Measurements from ENCODE around the gene IMPA2.
"Not testable (repeated sequence)": the region's sequence is repeated elsewhere in the genome, so short reads cannot be mapped to it uniquely, and the experiment has no call there.

IMPA2 gene

GRCh38 chr18:11940956-11941355 is 40.4 kb upstream of the IMPA2 start:
- Histone ChIP-seq H3K36me3 (ENCODE audit: insufficient read depth, low read length) (no peaks in the 10 kb centered on the region), H3K27me3 (ENCODE audit: insufficient read depth, low read length, poor library complexity) (no peaks in the 10 kb centered on the region), H3K9me3 (ENCODE audit: insufficient read depth, low read length, severe bottlenecking) (no peaks in the 10 kb centered on the region), H3K4me1 (ENCODE audit: insufficient read depth, low read length) (no peaks in the 10 kb centered on the region), H3K4me3 (ENCODE audit: low read depth in 1 of 2, low read length in 2 of 2) (no peak overlapping the region), H4K20me1 (ENCODE audit: insufficient read depth, low read length) (no peaks in the 10 kb centered on the region), H3K27ac (ENCODE audit: low read length) (no peak overlapping the region), H2AFZ (ENCODE audit: low read depth, low read length) (no peak overlapping the region), H3K79me2 (ENCODE audit: insufficient read depth, low read length) (no peaks in the 10 kb centered on the region), H3K9ac (ENCODE audit: low read depth, low read length) (no peak overlapping the region), H3K4me2 (ENCODE audit: insufficient read depth, low read length) (no peak overlapping the region)
- DNase-seq = no peak
- no peak for ATAC-seq (ENCODE audit: insufficient read depth, low read depth)
- TF ChIP-seq EZH2 (IDR thresholded peaks at IDR 0.05; ENCODE audit: borderline replicate concordance, low read depth, low read length, severe bottlenecking) (no peak), CTCF (IDR thresholded peaks at IDR 0.05; ENCODE audit: borderline replicate concordance, extremely low read depth, low read length, poor library complexity, severe bottlenecking) (no peak)

- TF ChIP-seq EZH2 (IDR thresholded peaks at IDR 0.05; ENCODE audit: borderline replicate concordance, low read depth, low read length, severe bottlenecking) = no peak
- TF ChIP-seq CTCF (IDR thresholded peaks at IDR 0.05; ENCODE audit: borderline replicate concordance, extremely low read depth, low read length, poor library complexity, severe bottlenecking) = no peak
- no peak overlapping the region for H3K4me3 ChIP-seq (ENCODE audit: low read depth in 1 of 2, low read length in 2 of 2)
- no peak overlapping the region for H3K27ac ChIP-seq (ENCODE audit: low read length)
- no peaks in the 10 kb centered on the region for H3K36me3 ChIP-seq (ENCODE audit: insufficient read depth, low read length)
- DNase-seq = no peak
- H3K27me3 ChIP-seq (ENCODE audit: insufficient read depth, low read length, poor library complexity) = no peaks in the 10 kb centered on the region
- no peak for ATAC-seq (ENCODE audit: insufficient read depth, low read depth)
- H3K79me2 ChIP-seq (ENCODE audit: insufficient read depth, low read length) = no peaks in the 10 kb centered on the region
- no peak overlapping the region for H2AFZ ChIP-seq (ENCODE audit: low read depth, low read length)
- no peaks in the 10 kb centered on the region for H3K9me3 ChIP-seq (ENCODE audit: insufficient read depth, low read length, severe bottlenecking)
- H3K4me1 ChIP-seq (ENCODE audit: insufficient read depth, low read length) = no peaks in the 10 kb centered on the region
- no peak overlapping the region for H3K4me2 ChIP-seq (ENCODE audit: insufficient read depth, low read length)
- no peaks in the 10 kb centered on the region for H4K20me1 ChIP-seq (ENCODE audit: insufficient read depth, low read length)
- H3K9ac ChIP-seq (ENCODE audit: low read depth, low read length) = no peak overlapping the region
Measured at GRCh38 chr18:11943551-11943950, 37.8 kb upstream of the IMPA2 start.

- no peak overlapping the region for H3K4me2 ChIP-seq (ENCODE audit: insufficient read depth, low read length)
- TF ChIP-seq CTCF (IDR thresholded peaks at IDR 0.05; ENCODE audit: borderline replicate concordance, extremely low read depth, low read length, poor library complexity, severe bottlenecking) (no peak), EZH2 (IDR thresholded peaks at IDR 0.05; ENCODE audit: borderline replicate concordance, low read depth, low read length, severe bottlenecking) (no peak)
- H3K36me3 ChIP-seq (ENCODE audit: insufficient read depth, low read length) = no peaks in the 10 kb centered on the region
- no peak overlapping the region for H3K4me3 ChIP-seq (ENCODE audit: low read depth in 1 of 2, low read length in 2 of 2)
- DNase-seq = no peak
- no peaks in the 10 kb centered on the region for H3K9me3 ChIP-seq (ENCODE audit: insufficient read depth, low read length, severe bottlenecking)
- H3K9ac ChIP-seq (ENCODE audit: low read depth, low read length) = no peak overlapping the region
- H3K27me3 ChIP-seq (ENCODE audit: insufficient read depth, low read length, poor library complexity) = no peaks in the 10 kb centered on the region
- H3K79me2 ChIP-seq (ENCODE audit: insufficient read depth, low read length) = no peaks in the 10 kb centered on the region
- no peak for ATAC-seq (ENCODE audit: insufficient read depth, low read depth)
- H3K4me1 ChIP-seq (ENCODE audit: insufficient read depth, low read length) = no peaks in the 10 kb centered on the region
- no peak overlapping the region for H2AFZ ChIP-seq (ENCODE audit: low read depth, low read length)
- no peak overlapping the region for H3K27ac ChIP-seq (ENCODE audit: low read length)
- H4K20me1 ChIP-seq (ENCODE audit: insufficient read depth, low read length) = no peaks in the 10 kb centered on the region
Measured at GRCh38 chr18:11944252-11944651, 37.1 kb upstream of the IMPA2 start.

- TF ChIP-seq CTCF (IDR thresholded peaks at IDR 0.05; ENCODE audit: borderline replicate concordance, extremely low read depth, low read length, poor library complexity, severe bottlenecking) (no peak), EZH2 (IDR thresholded peaks at IDR 0.05; ENCODE audit: borderline replicate concordance, low read depth, low read length, severe bottlenecking) (no peak)
- Histone ChIP-seq H3K36me3 (ENCODE audit: insufficient read depth, low read length) (no peaks in the 10 kb centered on the region), H3K27ac (ENCODE audit: low read length) (no peak overlapping the region), H3K79me2 (ENCODE audit: insufficient read depth, low read length) (no peaks in the 10 kb centered on the region), H3K9ac (ENCODE audit: low read depth, low read length) (no peak overlapping the region), H4K20me1 (ENCODE audit: insufficient read depth, low read length) (no peaks in the 10 kb centered on the region), H3K27me3 (ENCODE audit: insufficient read depth, low read length, poor library complexity) (no peaks in the 10 kb centered on the region), H3K4me1 (ENCODE audit: insufficient read depth, low read length) (no peaks in the 10 kb centered on the region), H3K9me3 (ENCODE audit: insufficient read depth, low read length, severe bottlenecking) (no peaks in the 10 kb centered on the region), H3K4me3 (ENCODE audit: low read depth in 1 of 2, low read length in 2 of 2) (no peak overlapping the region), H3K4me2 (ENCODE audit: insufficient read depth, low read length) (no peak overlapping the region), H2AFZ (ENCODE audit: low read depth, low read length) (no peak overlapping the region)
- no peak for DNase-seq
- no peak for ATAC-seq (ENCODE audit: insufficient read depth, low read depth)
Measured at GRCh38 chr18:11944786-11945185, 36.5 kb upstream of the IMPA2 start.

- not testable (repeated sequence) for H3K4me2 ChIP-seq (ENCODE audit: insufficient read depth, low read length); H3K36me3 ChIP-seq (ENCODE audit: insufficient read depth, low read length); DNase-seq; H3K27me3 ChIP-seq (ENCODE audit: insufficient read depth, low read length, poor library complexity); H3K9ac ChIP-seq (ENCODE audit: low read depth, low read length); H2AFZ ChIP-seq (ENCODE audit: low read depth, low read length); H3K4me3 ChIP-seq (ENCODE audit: low read depth in 1 of 2, low read length in 2 of 2); H3K4me1 ChIP-seq (ENCODE audit: insufficient read depth, low read length); H3K79me2 ChIP-seq (ENCODE audit: insufficient read depth, low read length); ATAC-seq (ENCODE audit: insufficient read depth, low read depth); H3K27ac ChIP-seq (ENCODE audit: low read length); H3K9me3 ChIP-seq (ENCODE audit: insufficient read depth, low read length, severe bottlenecking); H4K20me1 ChIP-seq (ENCODE audit: insufficient read depth, low read length)
Measured at GRCh38 chr18:11945834-11946659, 35.3 kb upstream of the IMPA2 start.

All from DND-41 (cell line).